RWPE1 (cell line): ENCODE data around the gene PEAK1.

ENCODE experiments used
- CTCF ChIA-PET: fragments of 350-600 bp; sonication (Branson Sonifier 250); formaldehyde crosslinking; extraction: SDS; loops from one replicate; lab custom pipeline; 2021; lab: Yijun Ruan, JAX
- POLR2A ChIA-PET: fragments of 400-600 bp; formaldehyde crosslinking; extraction: SDS; loops from one replicate; lab custom pipeline; 2020; ENCODE audit warnings: antibody characterized with exemption; ENCODE audit not compliant: low non-redundant PET; lab: Yijun Ruan, JAX
- DNase-seq: peaks from one replicate; pipeline ENCODE4 v3.0.0; 2012; ENCODE audit warnings: low spot score
- H3K27ac ChIP-seq: fragments of 450-650 bp; 2 replicates; pipeline ENCODE4 v1.5.1; 2017
- CTCF ChIP-seq: fragments of 450-650 bp; conservative IDR thresholded peaks from 2 replicates; pipeline ENCODE4 v1.5.1; 2017; ENCODE audit warnings: low read depth, mild to moderate bottlenecking

Gene PEAK1

DNA sequence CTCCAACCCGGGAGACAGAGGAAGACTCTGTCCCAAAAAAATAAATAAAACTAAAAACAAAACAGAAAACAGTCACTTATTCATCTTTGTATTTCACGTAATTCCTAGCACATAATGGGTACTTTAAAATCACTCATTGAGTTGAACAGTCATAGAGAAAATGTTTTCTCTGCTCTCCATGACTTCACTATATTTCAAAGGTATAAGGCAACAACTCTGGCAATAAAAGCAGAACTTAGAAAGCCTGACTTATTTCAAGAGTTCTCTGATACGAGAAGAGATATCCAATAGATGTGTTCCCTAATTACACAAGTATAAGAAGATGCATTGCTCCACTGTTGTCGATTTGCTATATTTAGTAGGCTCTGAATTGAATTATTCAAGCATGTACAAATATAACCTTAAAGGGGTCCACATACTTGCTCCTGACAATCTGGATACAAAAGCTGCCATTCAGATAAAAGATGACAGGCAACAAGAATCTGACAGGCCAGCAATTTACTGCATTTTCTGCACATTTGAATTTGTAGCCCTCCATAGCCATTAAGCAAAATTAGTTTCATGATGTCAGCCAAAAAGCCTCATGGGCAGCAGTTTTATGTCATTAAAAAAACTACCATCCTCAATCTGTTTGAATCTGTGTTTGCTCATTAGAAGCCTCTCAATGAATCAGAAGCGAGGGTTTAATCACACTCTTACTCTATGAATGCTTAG lies 47.9 kb downstream of the PEAK1 start:
- CTCF ChIA-PET: no interaction called here
- TF ChIP-seq CTCF: no peak
- DNase-seq: no peak
- POLR2A ChIA-PET: no interaction called here
- H3K27ac ChIP-seq: no peak overlapping the region

DNA sequence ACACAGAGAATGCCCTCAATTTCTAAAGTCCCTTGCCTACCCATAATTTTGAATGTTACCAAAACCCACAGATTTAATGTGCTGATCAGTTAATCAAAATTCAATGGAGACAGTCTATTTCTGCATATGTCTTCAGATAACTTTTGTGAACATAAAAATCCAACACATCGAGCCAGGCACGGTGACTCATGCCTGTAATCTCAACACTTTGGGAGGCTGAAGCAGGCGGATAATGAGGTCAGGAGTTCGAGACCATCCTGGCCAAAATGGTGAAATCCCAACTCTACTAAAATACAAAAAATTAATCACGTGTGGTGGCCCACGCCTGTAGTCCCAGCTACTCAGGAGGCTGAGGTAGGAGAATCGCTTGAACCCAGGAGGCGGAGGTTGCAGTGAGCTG lies 49.3 kb downstream of the PEAK1 start:
- ChIA-PET CTCF (no interaction called here), POLR2A (no interaction called here)
- no peak for DNase-seq
- no peak for TF ChIP-seq CTCF
- H3K27ac ChIP-seq: no peak overlapping the region

DNA sequence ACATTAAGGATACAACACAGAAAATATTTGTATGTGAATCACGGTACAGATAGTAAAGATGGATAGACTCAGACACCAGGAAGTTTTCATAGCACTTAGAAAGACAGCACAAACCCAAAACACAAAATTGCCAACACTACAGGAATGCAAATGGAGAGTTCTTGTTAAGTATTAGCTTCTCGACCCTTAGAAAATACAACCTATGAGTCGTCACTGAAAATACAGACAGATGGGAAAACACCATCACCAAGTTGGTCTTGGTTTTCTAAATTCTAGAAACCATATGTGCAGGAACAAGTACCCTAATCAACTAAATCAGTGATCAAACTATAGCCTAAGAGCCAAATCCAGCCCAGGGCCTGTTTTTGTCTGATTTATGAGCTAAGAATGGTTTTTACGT lies 50.7 kb downstream of the PEAK1 start:
- no peak for TF ChIP-seq CTCF
- CTCF ChIA-PET: no interaction called here
- no peak for DNase-seq
- H3K27ac ChIP-seq: no peak overlapping the region
- POLR2A ChIA-PET: no interaction called here

DNA sequence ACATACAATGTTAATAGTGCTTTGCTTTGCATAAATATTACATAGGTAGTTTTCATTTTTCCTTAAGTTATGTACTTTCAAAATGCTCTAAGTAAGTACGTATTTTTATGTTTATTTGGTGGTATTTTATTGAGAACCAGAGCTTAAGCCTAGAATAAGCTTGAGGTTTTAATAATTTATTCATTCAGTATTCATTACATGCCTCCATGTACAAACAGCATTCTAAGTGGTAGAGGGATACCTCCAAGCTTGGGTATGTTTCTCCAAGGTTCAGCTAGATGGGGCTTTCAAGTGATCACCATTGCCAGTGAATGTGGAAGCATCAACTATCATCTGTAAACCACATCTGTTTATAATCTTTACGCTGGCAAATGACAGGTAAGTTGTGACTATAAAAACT lies 52.3 kb downstream of the PEAK1 start:
- TF ChIP-seq CTCF: no peak
- ChIA-PET POLR2A (no interaction called here), CTCF (no interaction called here)
- no peak for DNase-seq
- no peak overlapping the region for H3K27ac ChIP-seq

- DNase-seq: no peak
- no peak for TF ChIP-seq CTCF
- ChIA-PET POLR2A (no interaction called here), CTCF (interaction anchor here (0.6 kb wide), 1 partner anchor 27 kb away, joined by 4 read pairs; no protein-coding TSS in a partner anchor)
- H3K27ac ChIP-seq: no peak overlapping the region
Measured at GRCh38 chr15:77361456-77361855, 58.4 kb downstream of the PEAK1 start.

DNA sequence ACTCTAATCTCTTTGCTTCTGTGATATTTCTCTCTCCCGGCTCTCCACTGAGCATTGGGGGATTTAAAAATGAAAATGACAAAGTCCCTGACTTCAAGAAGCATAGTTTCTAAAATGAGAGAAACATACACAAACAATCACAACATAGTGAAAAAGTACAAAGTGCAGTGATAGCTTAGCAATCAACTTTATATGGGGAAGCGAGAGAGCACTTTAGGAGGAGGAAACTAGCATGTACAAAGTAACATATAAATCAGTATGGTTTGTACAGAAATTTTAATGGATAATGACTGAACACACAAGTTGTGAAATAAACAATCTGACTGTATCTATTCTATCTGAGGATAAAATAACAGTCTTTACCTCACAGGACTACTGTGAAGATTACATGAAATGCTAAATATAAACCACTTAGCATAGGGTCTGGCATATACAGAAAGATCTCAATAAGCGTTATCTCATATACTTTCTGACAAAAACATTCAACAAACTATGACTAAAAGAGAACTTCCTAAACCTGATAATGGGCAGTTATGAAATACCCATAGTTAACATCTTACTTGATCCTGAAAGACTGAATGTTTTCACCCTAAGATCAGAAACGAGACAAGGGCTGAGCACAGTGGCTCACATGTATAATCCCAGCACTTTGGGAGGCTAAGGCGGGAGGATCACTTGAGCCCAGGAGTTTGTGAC lies 61.2 kb downstream of the PEAK1 start:
- CTCF ChIA-PET: no interaction called here
- DNase-seq: no peak
- TF ChIP-seq CTCF: no peak
- H3K27ac ChIP-seq: no peak overlapping the region
- POLR2A ChIA-PET: no interaction called here
